Measurements from ENCODE around the gene METTL24.

Gene METTL24

DNA sequence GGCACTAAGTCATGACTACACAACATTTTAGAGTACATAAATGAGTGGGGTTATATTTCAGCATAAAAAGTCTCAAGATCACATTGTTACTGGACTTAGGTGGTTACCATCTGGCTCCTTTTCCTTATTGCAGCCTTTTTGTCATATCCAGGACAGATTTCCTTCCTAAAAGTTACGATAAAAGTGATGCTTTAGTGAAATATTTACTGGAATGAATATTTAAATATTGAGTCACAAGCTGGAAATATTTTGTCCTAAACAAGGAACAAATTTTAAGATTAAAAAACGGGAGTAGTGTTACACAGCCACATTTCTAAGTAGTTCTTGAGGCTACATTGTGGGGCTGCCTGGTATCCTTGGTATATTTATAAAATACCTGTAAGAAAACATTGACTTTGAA is 125.7 kb downstream of the METTL24 start:
- DNase-seq (ENCODE audit: low read depth), result no peak
- no peak overlapping the region for H3K4me3 ChIP-seq (ENCODE audit: low read length)
- TF ChIP-seq, protein P1, sequence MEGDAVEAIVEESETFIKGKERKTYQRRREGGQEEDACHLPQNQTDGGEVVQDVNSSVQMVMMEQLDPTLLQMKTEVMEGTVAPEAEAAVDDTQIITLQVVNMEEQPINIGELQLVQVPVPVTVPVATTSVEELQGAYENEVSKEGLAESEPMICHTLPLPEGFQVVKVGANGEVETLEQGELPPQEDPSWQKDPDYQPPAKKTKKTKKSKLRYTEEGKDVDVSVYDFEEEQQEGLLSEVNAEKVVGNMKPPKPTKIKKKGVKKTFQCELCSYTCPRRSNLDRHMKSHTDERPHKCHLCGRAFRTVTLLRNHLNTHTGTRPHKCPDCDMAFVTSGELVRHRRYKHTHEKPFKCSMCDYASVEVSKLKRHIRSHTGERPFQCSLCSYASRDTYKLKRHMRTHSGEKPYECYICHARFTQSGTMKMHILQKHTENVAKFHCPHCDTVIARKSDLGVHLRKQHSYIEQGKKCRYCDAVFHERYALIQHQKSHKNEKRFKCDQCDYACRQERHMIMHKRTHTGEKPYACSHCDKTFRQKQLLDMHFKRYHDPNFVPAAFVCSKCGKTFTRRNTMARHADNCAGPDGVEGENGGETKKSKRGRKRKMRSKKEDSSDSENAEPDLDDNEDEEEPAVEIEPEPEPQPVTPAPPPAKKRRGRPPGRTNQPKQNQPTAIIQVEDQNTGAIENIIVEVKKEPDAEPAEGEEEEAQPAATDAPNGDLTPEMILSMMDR (conservative IDR thresholded peaks at IDR 0.05; ENCODE audit: low read depth, low read length), result no peak

DNA sequence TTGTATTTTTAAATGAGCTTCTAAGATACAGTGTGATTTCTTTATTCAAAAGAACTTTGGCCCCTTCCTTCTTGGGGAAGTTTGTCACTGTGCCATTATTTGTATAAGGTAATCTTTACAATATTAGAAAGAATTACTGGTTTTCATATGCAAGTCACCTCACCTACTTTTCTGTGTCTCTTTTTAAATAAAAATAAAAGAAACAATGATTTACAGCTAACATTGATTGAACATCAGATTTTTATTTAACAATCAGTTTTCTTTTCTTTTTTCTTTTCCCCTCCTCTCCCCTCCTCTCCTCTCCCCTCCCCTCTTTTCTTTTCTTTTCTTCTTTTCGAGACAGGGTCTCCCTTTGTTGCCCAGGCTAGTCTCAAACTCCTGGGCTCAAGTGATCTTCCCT is 131.9 kb downstream of the METTL24 start:
- no peak for DNase-seq (ENCODE audit: low read depth)
- TF ChIP-seq, protein P1 (conservative IDR thresholded peaks at IDR 0.05; ENCODE audit: low read depth, low read length), result no peak
- no peak overlapping the region for H3K4me3 ChIP-seq (ENCODE audit: low read length)

DNA sequence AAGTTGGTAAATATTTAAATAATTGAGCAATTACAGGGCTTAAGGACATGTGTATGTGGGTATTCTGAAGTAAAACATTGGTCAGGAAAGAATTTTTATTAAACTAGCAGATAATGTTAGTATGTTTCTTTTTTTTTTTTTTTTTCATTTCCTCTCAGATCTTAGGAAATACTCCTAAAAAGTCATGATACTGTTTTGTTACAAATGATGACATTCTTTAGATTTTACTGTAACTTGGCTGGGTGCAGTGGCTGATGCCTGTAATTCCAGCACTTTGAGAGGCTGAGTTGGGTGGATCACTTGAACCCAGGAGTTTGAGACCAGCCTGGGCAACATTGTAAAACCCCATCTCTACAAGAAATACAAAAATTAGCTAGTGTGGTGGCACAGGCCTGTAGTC is 136.4 kb downstream of the METTL24 start:
- no peak overlapping the region for H3K4me3 ChIP-seq (ENCODE audit: low read length)
- DNase-seq (ENCODE audit: low read depth), result no peak
- TF ChIP-seq, protein P1 (conservative IDR thresholded peaks at IDR 0.05; ENCODE audit: low read depth, low read length), result no peak

DNA sequence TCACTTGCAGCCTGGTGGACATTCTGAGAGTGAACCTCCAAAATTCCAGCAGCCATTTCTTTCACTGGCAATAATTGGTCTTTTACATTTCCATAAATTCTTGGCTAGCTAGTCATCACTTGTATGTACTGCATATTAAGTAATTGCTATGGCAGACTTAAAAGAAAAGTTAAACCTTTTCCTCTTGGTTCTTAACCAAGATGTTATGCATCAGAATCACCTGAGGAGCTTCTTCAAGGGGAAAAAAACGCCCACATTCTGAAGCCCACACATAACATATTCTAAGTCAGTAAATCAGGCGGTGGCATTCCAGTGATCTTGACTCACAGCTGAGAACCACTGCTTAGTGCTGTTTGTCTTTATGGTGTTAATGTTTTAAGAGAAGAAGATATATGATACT is 140.9 kb downstream of the METTL24 start:
- TF ChIP-seq, protein P1 (conservative IDR thresholded peaks at IDR 0.05; ENCODE audit: low read depth, low read length), result no peak
- H3K4me3 ChIP-seq (ENCODE audit: low read length), result no peak overlapping the region
- DNase-seq (ENCODE audit: low read depth), result peak; percentile 2

DNA sequence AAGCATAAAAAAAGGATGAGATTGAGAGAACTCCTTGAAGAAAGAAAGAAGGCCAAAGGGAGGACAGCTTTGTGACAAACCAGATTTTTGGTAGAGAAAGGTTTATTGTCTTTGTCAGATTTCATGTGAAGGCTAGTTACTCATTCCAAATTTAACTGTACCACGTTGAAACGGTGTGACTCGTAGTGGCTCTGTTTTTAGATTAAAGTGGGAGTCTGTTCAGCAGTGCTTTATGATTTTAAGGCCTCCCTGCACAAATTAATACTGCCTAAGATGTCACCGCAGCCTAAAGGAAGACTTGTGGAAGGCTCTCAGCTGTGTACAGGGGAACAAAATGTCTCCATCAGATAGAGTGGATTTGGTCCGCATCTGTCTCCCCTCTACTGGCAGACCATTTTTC is 142.0 kb downstream of the METTL24 start:
- TF ChIP-seq, protein P1 (conservative IDR thresholded peaks at IDR 0.05; ENCODE audit: low read depth, low read length), result no peak
- no peak overlapping the region for H3K4me3 ChIP-seq (ENCODE audit: low read length)
- no peak for DNase-seq (ENCODE audit: low read depth)

DNA sequence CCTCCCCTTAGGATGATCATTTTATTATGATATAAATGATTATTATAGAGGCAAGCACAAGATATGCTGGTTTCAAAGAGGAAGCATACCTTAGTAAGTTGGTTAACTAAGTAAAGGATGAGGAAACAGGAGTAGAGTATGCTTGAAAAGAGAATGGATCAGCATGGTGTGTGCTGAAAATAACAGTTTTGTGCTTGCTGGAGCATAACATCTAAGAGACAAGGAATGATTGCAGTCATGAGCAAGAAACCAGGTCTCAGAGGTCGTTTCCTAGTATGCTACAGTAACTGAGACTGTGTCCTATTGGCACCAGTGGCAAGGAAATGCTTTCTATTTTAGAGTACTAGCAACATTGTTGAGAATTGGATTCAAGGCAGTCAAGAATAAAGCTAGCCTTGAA is 143.8 kb downstream of the METTL24 start:
- no peak overlapping the region for H3K4me3 ChIP-seq (ENCODE audit: low read length)
- DNase-seq (ENCODE audit: low read depth), result no peak
- TF ChIP-seq, protein P1 (conservative IDR thresholded peaks at IDR 0.05; ENCODE audit: low read depth, low read length), result no peak

DNA sequence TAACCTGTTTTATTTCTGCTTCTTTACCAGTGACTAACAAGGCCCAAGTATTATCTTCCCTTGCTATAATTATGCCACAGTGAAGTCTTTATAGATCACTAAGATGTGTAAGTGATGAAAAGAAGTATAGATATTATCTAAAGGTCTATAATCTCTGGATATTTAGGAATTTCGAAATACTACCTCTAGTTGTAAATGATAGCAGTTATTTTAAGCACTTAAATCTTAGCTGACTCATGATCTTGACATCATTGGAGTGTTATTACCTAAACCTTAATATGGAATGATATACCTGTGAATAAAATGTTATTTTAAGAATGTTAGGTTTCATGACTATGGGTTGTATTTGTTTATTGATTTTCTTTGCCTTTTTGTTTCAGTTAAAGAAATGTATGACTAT is 146.4 kb downstream of the METTL24 start:
- TF ChIP-seq, protein P1 (conservative IDR thresholded peaks at IDR 0.05; ENCODE audit: low read depth, low read length), result no peak
- no peak overlapping the region for H3K4me3 ChIP-seq (ENCODE audit: low read length)
- no peak for DNase-seq (ENCODE audit: low read depth)
